HG02973 (cell line): ENCODE results near the gene NUCB2.

Experiments used
- ATAC-seq: cut with Tn5 transposase; IDR thresholded peaks from one replicate; pipeline ENCODE4 v1.9.1; 2021; ENCODE audit warnings: moderate library complexity; ENCODE audit not compliant: unreplicated experiment

NUCB2 gene

DNA sequence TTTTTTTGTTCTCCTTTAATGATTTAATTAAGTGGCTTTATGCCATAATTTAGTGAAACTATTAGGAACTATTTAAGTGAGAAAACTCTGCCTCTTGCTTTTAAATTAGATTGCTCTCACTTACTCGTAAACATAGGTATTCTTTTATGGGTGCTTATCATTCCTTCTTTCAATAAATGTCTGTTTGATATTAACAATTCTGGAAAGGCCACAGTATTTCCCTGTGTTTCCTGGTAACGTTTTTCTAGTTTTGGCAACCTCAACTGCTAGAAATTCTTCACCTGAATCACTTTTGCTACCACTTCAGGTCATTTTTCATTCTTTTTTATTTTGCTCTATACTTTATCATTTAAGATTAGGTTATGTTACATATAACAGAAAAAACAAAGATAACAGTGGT is 55.1 kb downstream of the NUCB2 start:
- ATAC-seq: no peak

DNA sequence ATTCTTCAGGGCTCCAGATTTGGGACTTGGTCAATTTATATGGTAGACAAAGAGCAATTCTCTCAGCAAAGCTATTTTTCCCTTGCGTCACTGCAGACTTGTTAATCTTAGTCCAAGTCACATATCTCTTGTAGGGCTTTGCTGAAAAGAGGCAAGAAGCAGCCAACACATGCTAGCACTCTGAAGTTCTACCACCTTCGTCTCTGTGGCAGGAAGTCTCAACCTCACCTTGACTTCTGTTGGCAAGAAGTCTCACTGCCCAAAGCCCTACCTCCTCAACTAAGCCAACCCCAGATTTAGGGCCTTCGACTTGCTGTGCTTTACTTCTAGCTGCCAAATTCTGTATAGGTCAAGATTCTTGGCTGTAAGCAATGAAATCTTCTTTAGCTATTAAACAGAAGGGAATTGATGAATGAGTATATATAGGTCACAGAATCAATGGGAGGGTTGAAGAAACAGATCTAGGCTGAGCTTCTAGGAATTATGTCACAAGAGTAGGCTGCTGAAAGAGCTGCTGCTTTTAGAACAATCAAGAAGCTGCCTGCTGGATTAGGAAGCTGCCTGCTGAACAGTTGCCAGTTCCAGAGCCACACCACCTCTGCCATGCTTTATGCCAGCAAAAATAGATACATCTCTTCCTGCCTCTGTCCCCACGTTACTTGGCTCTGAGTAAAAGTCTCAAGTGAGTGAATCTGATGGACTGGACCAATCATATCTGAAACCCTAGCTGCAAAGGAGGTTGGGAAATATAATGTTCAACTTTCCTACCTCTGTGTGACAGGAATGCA is 57.5 kb downstream of the NUCB2 start:
- ATAC-seq: no peak

DNA sequence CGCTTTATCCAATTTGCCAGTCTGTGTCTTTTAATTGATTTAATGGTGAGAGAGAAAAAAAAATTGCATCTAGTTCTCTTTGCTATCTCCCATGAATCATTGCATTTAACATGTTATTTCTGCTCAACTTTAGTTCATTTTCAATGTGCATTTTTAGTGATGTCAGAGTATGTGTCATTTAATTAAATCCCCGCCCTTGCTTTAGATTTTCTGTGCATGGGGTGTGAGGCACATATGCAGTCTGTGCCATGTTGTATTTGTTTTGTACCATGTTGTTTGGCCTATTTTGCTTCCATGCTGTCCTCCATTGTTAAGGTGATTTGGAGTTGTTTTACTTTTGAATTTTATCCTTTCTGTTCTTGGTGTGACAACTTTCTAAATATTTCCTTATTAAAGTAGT is 66.7 kb downstream of the NUCB2 start:
- ATAC-seq: no peak

DNA sequence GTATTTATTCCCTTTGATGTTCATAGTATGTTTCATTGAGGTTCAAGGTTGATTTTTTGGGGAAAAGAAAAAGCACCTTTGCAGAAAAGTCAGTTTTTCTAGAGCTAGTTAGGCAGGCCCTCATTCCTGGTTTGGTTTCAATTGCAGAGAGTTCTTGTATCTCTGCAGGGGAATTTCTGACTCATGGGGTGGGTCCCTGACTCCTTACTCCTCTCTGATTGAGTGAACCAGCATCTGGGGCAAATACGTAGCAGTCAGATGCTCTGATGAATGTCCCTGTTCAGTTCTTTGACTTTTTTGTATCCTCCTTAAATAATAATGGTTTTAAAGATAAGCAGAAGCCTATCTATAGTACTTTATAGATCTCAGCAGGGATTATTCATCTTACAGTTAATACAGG is 67.4 kb downstream of the NUCB2 start:
- ATAC-seq: no peak

DNA sequence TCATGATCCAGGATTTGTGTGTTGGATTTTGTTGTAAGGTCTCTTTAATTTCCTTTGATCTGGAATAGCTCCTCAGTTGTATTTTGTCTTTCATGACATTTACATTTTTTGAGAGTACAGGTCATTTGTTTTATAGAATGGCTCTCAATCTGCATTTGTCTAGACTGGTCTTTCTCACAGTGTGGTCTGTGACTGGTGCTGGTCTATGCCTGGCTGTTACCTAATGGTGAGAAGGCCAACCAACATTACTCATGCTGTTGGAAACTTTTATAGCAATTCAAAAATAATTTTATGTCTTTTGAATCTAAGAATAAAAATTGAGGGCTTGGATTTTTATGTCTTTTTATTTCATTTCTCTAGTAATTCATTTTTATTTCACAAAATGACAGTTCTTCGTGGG is 71.1 kb downstream of the NUCB2 start:
- no peak for ATAC-seq

DNA sequence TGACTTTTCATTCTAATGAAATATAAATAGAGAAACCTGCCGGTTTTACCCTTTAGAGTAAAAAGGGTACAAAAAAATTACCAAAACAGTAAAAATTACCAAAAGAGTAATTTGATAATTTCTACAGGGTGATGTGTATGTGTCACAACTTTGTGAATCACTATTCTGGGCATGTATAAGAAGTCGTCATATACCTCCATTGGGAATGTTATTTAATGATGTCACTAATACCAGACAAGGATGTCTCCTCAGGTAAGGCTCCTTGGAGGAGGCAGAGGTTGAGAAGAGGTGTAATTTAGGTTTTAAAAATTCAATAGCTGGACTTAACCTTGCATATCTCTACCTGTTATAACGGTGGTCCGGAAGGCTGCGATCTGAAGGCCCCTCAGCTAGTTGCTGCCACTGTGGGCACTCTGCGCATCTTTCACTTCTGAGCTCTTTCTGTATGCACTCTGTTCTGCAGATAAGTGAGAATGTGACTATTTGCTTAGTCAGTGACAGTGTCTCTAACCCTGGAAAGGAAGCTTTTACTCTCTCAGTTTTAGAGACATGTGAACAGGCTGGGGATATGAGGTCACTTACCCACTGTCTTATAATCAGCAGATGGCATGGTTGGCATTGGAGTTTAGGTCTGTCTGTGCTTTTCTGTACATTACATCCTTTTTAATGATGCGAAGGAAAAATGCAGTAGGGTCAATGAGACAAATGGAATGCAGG is 74.1 kb downstream of the NUCB2 start:
- ATAC-seq: no peak

DNA sequence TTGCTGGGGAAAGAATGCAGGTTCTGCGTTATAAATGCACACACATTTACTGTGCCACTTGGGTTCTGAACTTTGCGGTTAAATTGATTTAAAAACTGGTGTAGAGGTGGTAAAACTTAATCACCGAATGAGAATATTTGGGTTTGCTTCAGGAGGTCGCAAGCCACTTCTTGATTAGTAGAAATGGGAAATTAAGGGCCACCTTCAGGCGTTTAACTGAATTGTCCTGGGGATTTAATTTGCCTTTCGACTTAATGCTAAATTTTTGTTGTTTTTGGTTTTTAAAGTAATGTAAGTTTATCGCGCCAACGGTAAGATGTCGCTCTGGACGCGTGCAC is 74.6 kb downstream of the NUCB2 start:
- ATAC-seq: no peak

DNA sequence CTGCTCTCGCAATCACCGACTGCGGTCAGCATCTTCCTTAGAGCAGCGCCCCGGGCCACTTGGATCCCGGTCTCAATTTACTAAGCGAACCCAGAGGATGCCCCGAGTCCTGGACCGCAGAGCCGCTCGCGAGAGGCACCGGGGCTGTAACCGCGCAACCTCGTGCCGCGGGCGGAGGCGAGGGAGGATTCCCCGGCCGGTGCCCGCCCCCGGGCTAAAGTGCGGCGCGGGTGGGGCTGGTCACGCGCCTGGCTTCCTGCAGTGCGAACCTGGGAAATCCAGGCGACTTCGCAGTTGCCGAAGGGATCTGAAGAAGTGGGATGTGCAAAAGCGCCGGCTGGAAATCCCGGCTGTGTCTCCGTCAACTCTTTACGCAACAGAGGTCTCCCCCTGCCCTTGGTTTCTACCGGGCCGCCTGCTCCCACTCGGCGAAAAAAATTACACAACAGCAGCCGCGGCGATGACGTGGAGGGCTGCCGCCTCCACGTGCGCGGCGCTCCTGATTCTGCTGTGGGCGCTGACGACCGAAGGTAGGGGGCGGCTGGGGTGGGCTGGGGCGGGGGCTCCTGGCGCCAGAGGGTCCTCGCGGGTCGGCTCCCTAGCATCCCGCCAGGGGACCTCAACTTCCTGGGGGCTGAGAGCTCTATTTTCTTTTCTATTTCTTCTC is 75.1 kb downstream of the NUCB2 start, which contains the start of gene NCR3LG1:
NCR3LG1 (plus strand) TSS at position 291 of the 667 bp plus-strand sequence; CDS start at position 461, 170 bp downstream.
- peak; percentile 37 for ATAC-seq

DNA sequence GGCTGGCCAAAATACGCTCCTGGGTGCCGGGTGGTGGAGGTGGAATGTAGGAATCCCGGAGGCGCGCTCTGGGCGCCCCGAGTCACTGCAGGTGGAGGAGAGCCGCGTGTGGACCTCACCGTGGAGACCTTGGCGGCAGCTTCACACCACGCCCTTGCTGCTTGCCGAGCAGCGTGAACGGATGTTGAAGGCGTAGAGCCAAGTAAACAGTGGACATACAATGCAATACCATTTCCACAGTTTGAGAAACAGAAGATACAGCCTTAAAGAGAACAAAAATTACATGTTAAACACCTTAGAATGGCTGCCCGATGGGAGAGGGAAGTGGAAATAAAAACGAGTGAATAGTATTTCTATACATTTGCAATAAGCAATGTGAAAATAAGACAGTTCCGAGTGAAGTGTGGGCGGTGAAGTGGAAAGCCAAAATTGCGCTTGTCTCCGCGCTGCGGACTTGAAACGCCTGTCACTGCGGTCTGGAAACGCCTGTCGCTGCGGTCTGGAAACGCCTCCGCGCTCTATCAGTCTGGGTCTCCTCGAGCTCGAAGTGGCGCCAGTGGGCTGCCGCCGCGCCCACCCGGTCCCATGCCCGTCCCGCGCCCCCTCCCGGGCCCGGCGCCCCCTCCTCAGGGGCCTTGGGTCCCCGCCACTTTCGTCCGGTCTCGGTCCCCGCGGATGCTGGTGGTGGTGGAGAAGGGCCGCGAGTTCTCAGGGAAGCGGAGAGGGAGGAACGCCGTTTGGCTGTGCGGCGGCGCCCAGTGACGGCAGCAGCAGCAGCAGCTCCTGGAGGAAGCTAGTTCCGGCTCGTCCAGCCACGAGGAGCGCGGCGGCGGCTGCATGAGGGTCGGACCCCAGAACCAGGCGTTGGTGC is 76.6 kb downstream of the NUCB2 start:
- peak; percentile 41 for ATAC-seq

DNA sequence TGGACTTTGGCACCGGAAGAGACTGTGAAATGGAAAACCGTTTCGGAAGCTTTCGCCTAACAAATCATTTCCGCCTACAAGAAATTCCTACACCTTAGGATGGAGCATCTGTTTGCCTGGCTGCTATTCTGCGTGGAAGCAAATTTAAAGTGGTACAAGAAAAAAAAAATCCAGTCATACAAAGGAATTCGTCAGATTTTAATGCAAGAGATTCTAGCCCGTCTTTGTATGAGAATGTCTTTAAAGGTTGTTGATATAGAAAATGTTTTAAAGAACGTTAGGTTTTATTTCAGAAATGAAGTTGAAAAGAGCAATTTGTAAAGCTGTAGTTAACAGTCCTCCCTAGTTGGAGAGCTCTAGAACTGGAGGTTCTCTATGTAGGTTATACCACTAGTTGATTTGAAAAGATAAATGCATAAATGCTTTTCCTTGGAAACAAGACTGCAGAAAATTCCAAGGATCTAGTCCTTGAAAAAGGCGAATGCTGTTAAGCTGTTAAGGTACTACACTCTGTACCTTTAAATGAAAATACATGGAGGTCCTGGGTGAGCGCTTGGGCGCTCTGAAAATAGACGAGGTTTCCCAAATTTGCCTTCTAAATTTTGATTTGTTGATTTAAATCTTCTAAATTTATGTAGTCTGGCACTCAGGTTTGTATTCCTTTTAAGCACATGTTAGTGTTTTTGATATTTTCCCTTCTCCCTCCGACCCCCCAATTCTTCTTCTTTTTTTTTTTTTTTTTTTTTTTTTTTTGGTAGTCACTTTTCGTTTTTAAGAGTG is 77.5 kb downstream of the NUCB2 start:
- ATAC-seq: no peak

DNA sequence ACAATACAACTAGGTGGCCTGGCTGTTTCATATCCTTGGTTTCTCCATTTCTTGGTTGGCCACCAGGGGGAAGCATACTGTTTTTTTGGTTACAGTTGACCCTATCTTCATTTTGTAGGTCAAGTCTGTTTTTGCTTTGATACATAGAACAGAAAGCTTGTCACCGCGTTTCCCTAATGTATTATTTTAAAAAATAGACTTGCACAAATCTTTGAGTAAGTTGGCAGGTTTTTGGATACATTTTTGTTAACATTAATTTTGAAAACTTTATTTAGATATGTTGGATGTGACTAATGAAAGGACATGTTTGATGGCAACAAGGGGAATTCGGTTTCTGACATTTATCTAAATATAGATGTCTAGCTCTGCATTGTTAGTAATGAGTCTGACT is 78.1 kb downstream of the NUCB2 start:
- ATAC-seq: no peak

DNA sequence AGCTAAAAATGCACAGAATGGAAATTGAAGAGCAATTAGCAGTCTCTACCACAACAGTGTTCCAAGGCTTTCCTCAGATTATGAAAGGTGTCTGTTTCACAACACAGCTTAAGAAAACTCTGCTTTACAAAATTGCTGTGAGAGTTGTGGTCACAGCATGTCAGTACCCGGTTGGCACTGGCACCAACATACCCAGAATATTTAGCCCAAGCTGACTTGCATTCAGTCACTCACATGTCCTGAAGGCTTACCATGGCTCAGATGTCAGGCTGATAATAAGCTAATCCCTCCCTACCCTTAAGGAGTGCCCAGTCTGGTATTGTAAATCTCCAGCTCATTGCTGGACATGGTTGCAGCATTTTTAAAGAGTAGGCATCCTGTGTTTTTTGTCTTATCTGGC is 90.0 kb downstream of the NUCB2 start:
- no peak for ATAC-seq

DNA sequence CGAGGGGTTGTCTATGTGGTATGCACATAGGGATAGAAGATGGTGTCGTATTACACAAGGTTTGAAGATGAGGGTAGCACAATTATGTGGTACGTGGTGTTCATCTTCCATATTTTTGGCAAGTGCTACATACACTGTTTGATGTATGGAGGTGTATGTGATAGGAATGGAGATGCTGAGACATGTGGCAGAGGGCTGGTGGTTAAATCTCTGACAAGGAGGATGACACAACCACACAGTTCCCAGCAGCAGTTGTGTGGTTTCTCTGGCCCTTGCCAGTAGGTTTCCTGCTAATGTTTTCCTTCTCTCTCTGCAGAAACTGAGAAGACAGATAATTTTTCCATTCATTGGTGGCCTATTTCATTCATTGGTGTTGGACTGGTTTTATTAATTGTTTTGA is 92.0 kb downstream of the NUCB2 start:
- no peak for ATAC-seq

DNA sequence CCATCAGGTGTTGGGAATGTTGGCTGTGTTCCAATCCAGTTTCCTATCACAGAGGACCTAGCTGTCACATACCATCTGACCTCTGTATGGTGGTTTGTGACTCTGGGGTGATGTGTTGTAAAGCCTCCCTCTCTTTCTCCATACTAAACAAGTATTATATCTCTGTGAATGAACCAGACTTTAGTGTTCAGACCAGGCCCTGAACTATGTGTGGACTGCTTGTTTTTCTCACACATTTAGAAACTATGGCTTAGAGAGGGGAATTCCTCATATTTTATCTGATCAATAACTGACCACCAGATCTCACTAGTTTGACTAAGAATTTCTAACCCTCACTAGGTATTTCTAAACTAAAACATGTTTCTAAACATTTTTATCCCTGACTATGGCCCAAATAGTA is 92.6 kb downstream of the NUCB2 start:
- ATAC-seq: no peak

DNA sequence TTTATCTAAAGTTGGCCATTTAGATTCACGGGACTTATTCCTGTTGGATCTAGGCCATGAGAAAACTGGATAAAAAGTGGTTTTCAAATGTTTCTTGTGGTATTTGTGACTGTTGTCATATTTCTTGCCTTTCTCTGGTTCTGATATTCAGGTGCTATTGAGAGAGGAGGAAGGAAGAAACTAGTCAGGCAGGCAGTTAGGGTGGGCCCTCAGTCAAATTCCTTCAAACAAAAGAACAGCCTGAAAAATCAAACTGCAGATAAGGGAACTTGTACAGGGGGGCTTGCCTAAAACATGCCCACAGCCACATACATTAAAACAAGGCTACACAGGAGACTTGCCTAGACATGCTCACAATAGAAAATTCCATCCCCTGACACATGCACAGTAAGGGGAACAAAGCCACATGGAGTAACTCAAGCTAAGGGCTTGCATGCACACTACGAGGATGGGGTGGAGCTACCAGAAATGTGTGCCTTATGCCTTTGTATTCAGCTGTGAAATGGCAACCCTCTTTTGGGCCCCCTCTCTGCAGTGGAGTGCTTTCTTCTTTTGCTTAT is 93.2 kb downstream of the NUCB2 start:
- ATAC-seq: no peak

DNA sequence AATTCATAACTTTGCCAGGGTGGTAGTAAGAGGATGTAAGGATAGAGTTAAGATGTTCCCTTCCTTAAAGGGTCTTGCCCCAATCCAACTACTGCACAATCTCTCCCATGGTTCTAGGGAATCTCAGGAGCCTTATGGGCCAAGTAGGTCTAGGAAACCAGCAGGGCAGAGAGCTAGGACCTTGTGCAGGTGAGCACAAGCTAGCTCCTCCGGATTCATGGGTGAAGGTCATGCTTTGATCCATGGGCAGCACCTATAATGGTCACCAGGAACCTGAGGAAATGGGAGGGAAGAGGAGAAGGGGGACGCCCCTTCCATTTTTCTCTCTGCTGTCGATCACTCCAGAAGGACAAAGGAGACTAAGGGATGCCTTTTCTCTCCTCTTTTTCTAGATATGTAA is 95.1 kb downstream of the NUCB2 start:
- no peak for ATAC-seq

DNA sequence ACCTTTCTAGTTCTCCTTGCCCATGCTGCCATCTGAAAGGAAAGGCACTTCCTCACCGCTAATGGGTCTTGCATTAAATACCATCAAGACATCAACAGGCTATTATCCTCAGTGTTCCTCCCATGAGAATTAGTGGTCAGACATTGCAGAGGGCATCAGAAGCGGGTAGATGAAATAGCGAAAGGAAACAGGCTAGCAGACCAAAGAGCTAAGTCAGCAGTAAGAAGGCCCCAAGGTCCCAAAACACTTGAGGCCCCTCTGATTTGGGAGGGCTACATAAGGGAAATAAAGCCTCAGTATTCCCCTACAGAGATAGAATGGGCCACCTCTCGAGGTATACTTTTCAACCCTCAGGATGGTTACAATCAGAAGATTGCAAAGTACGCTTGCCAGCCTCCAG is 99.0 kb downstream of the NUCB2 start:
- no peak for ATAC-seq

DNA sequence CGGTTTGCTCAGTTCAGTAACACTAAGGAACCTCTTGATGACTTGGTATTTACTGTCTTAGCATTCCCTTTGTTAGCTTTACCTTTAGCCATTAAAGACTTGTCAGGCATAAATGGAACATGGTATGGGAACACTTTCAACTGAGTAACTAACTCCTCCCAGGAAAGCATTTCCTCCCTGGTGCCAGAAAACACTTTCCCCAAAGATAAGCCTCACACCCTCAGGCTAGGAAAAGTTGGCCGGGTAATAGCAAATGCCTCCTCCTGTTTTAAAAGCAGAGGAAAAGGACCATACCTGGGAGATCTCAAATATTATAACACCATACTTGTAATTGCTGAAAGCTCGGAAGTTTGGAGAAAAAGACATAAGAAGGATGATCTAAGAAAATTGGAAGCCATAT is 100.0 kb downstream of the NUCB2 start:
- no peak for ATAC-seq

DNA sequence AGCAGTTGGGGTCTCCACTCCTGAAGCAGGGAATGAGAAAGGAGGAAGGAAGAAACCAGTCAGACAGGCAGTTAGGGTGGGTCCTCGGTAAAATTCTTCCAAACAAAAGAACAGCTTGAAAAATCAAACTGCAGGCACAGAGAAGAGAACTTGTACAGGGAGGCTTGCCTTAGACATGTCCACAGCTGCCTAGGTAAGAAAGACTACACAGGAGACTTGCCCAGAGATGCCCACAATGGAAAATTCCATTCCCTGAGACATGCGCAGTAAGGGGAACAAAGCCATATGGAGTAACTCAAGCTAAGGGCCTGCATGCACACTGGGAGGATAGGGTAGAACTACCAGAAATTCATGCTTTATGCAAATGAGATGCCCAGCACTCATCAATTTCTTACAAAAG is 102.1 kb downstream of the NUCB2 start:
- no peak for ATAC-seq
